Ascending aorta (tissue), 2 donors: ENCODE results near the gene NXPH3. TPM values are rescaled to one million over a fixed set of nuclear protein-coding genes. Genes with fewer than 3 reads are reported as not detected.

ENCODE experiments used
- DNase-seq, 2 donors: peaks; one replicate each; pipeline ENCODE4 v3.0.0-alpha.2; 2019; ENCODE audit warnings: low spot score in 2 of 2
- H3K27ac ChIP-seq, 2 donors: fragments of 200-600 bp; sonication (generic); one replicate each; pipeline ENCODE4 v1.5.1; 2016 to 2017; ENCODE audit warnings: mild to moderate bottlenecking in 1 of 2
- H3K27me3 ChIP-seq: fragments of 200-600 bp; sonication (generic); one replicate; pipeline ENCODE4 v1.5.1; 2017
- H3K36me3 ChIP-seq, 2 donors: fragments of 200-600 bp; sonication (generic); one replicate each; pipeline ENCODE4 v1.5.1; 2016
- H3K4me1 ChIP-seq, 2 donors: fragments of 200-600 bp; sonication (generic); one replicate each; pipeline ENCODE4 v1.5.1; 2016 to 2017; ENCODE audit warnings: mild to moderate bottlenecking in 1 of 2
- H3K4me3 ChIP-seq, 2 donors: fragments of 200-600 bp; sonication (generic); one replicate each; pipeline ENCODE4 v1.5.1; 2016 to 2017; ENCODE audit warnings: mild to moderate bottlenecking in 1 of 2
- H3K9me3 ChIP-seq, 2 donors: fragments of 200-600 bp; sonication (generic); one replicate each; pipeline ENCODE4 v1.5.1; 2016
- CTCF ChIP-seq, 3 experiments: fragments of 200-600 bp in 2 of 3; fragments of 450-650 bp in 1 of 3; sonication (generic) in 2 of 3; IDR thresholded peaks; one replicate each; pipeline ENCODE4 v1.5.1; 2016 to 2019; ENCODE audit warnings: antibody characterized with exemption in 3 of 3, mild to moderate bottlenecking in 1 of 3, moderate library complexity in 1 of 3
- intact Hi-C: fragments of 100-400 bp; cut with DNase I; formaldehyde crosslinking; loops from one replicate; pipeline ENCODE4 v1.15.1; 2023
- total RNA-seq: library from RNA; depleted of rRNA; stranded (reverse); fragments of >200 nt; gene quantifications from one replicate; pipeline ENCODE4 v1.1.0, GENCODE V29; 2016

The NXPH3 gene
- total RNA-seq, 1 donor from 2014 or later = 30.3 TPM

GRCh38 chr17:49585422-49586027, 9.9 kb downstream of the NXPH3 start:
- intact Hi-C loops = no loop called here
- Histone ChIP-seq H3K4me3 (no peak overlapping the region), H3K27me3 (no peaks in the 10 kb centered on the region), H3K4me1 (peaks cover 3 to 34% of the 10 kb centered on the region in 2 donors), H3K27ac (peak overlapping the region; percentile 39 to 48), H3K36me3 (peaks cover 0 to 14% of the 10 kb centered on the region in 2 donors), H3K9me3 (no peaks in the 10 kb centered on the region)
- peak in 1 of 3 experiments; percentile 16 for TF ChIP-seq CTCF (IDR thresholded peaks at IDR 0.05)
- no peak for DNase-seq

- TF ChIP-seq CTCF (IDR thresholded peaks at IDR 0.05) = no peak
- peak in 1 of 2 donors; percentile 59 for DNase-seq
- H3K27me3 ChIP-seq = no peaks in the 10 kb centered on the region
- no peak overlapping the region for H3K4me3 ChIP-seq
- H3K9me3 ChIP-seq = no peaks in the 10 kb centered on the region
- peaks cover 3 to 29% of the 10 kb centered on the region in 2 donors for H3K4me1 ChIP-seq
- H3K27ac ChIP-seq = peak overlapping the region; percentile 64 to 85
- peaks cover 0 to 12% of the 10 kb centered on the region in 2 donors for H3K36me3 ChIP-seq
- intact Hi-C loops = no loop called here
Observed at GRCh38 chr17:49587366-49588073, 11.8 kb downstream of the NXPH3 start.

- peaks cover 0 to 23% of the 10 kb centered on the region in 2 donors for H3K4me1 ChIP-seq
Observed at GRCh38 chr17:49588312-49588711, 12.6 kb downstream of the NXPH3 start.

GRCh38 chr17:49588726-49589576, 13.3 kb downstream of the NXPH3 start:
- TF ChIP-seq CTCF (IDR thresholded peaks at IDR 0.05) = no peak
- DNase-seq = peak in 1 of 2 donors; percentile 80
- H3K27ac ChIP-seq = peak overlapping the region; percentile 64 to 85

More at GRCh38 chr17:49588312-49588711, 12.6 kb downstream of the NXPH3 start:
- peak in 1 of 2 donors; percentile 62 for DNase-seq
- H3K36me3 ChIP-seq = peaks cover 4 to 18% of the 10 kb centered on the region in 2 donors
- TF ChIP-seq CTCF (IDR thresholded peaks at IDR 0.05) = no peak
- H3K27me3 ChIP-seq = no peaks in the 10 kb centered on the region
- H3K9me3 ChIP-seq = no peaks in the 10 kb centered on the region
- peak overlapping the region; percentile 64 to 85 for H3K27ac ChIP-seq
- H3K4me3 ChIP-seq = no peak overlapping the region
- intact Hi-C loops = no loop called here

GRCh38 chr17:49589577-49589927, 13.9 kb downstream of the NXPH3 start:
- no peaks in the 10 kb centered on the region for H3K27me3 ChIP-seq
- no peaks in the 10 kb centered on the region for H3K9me3 ChIP-seq
- H3K27ac ChIP-seq = peak overlapping the region; percentile 64 to 85
- no peak for TF ChIP-seq CTCF (IDR thresholded peaks at IDR 0.05)
- DNase-seq = no peak
- no peak overlapping the region for H3K4me3 ChIP-seq
- H3K4me1 ChIP-seq = peaks cover 0 to 13% of the 10 kb centered on the region in 2 donors
- peaks cover 10 to 31% of the 10 kb centered on the region in 2 donors for H3K36me3 ChIP-seq
- intact Hi-C loops = no loop called here

More at GRCh38 chr17:49588726-49589576, 13.3 kb downstream of the NXPH3 start:
- Histone ChIP-seq H3K27me3 (no peaks in the 10 kb centered on the region), H3K9me3 (no peaks in the 10 kb centered on the region), H3K4me3 (no peak overlapping the region), H3K36me3 (peaks cover 8 to 25% of the 10 kb centered on the region in 2 donors), H3K4me1 (peaks cover 0 to 18% of the 10 kb centered on the region in 2 donors)
- intact Hi-C loops = no loop called here
